Omental fat pad (tissue), 4 donors: ENCODE measurements around the gene HDAC3. TPM values are rescaled to one million over a fixed set of nuclear protein-coding genes. Genes with fewer than 3 reads are reported as not detected.

Experiments used
- ATAC-seq: fragments of 150-250 bp; one replicate; pipeline ENCODE4 v1.9.1; 2016; ENCODE audit warnings: mild to moderate bottlenecking, moderate library complexity; ENCODE audit not compliant: low FRiP score
- DNase-seq: peaks from one replicate; pipeline ENCODE4 v3.0.0-alpha.2; 2019; ENCODE audit warnings: low spot score
- total RNA-seq, 4 donors: library from RNA; depleted of rRNA; stranded (reverse); fragments of >200 nt; gene quantifications; one replicate each; pipeline ENCODE4 v1.1.0, GENCODE V29; 2016
- TF ChIP-seq, protein P1 (sequence below), 3 donors: fragments of 450-650 bp; IDR thresholded peaks; one replicate each; pipeline ENCODE4 v1.5.1; 2016 to 2017; ENCODE audit warnings: antibody characterized with exemption in 3 of 3, mild to moderate bottlenecking in 3 of 3, moderate library complexity in 2 of 3

Gene HDAC3
- total RNA-seq, 4 donors from 2014 or later, result 31.5 to 50.6 (median 38.5) TPM

GRCh38 chr5:141669520-141669919 lies 32.9 kb upstream of the HDAC3 start:
- TF ChIP-seq, protein P1, sequence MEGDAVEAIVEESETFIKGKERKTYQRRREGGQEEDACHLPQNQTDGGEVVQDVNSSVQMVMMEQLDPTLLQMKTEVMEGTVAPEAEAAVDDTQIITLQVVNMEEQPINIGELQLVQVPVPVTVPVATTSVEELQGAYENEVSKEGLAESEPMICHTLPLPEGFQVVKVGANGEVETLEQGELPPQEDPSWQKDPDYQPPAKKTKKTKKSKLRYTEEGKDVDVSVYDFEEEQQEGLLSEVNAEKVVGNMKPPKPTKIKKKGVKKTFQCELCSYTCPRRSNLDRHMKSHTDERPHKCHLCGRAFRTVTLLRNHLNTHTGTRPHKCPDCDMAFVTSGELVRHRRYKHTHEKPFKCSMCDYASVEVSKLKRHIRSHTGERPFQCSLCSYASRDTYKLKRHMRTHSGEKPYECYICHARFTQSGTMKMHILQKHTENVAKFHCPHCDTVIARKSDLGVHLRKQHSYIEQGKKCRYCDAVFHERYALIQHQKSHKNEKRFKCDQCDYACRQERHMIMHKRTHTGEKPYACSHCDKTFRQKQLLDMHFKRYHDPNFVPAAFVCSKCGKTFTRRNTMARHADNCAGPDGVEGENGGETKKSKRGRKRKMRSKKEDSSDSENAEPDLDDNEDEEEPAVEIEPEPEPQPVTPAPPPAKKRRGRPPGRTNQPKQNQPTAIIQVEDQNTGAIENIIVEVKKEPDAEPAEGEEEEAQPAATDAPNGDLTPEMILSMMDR (IDR thresholded peaks at IDR 0.05), result no peak
- DNase-seq, result no peak
- ATAC-seq, result no peak

DNA sequence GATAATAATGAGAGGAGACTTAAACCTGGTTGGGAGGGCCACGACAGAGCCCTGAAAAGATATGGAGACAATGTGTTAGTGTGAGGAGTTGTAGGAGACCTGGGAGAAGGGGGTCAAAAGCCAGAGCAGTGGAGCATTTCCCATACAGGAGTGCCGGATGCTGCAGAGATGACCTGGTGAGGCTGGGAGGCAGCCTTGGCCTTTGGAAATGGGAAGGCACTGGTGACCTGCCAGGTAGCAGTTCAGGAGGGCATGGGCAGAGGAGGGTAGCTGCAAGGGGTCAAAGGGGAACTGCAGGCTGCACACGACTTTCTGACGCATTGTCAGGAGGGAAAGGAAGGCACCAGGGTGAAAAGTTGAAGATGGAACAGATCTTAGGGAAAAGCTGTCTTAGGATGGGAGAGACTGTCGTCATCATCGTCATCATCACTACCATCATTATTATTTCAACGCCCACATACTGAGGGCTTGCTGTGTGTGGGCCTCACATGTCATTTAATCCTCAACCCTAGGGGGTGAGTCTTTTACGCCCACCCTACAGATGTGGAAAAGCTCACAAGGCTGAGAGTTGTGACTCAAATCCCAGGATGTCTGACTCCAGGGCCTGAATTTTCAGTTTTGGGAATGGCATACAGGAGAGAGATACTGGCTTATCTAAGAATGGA lies 32.1 kb upstream of the HDAC3 start:
- ATAC-seq (no peak), DNase-seq (no peak)
- TF ChIP-seq, protein P1 (IDR thresholded peaks at IDR 0.05), result no peak

GRCh38 chr5:141665995-141666940 lies 29.6 kb upstream of the HDAC3 start:
- TF ChIP-seq, protein P1 (IDR thresholded peaks at IDR 0.05), result no peak
- DNase-seq (no peak), ATAC-seq (no peak)

- TF ChIP-seq, protein P1 (IDR thresholded peaks at IDR 0.05), result peak in 1 of 3 donors; percentile 70
- DNase-seq (peak; percentile 67), ATAC-seq (peak; percentile 69)
These were observed 28.2 kb upstream of the HDAC3 start for GRCh38 chr5:141664733-141665461.

DNA sequence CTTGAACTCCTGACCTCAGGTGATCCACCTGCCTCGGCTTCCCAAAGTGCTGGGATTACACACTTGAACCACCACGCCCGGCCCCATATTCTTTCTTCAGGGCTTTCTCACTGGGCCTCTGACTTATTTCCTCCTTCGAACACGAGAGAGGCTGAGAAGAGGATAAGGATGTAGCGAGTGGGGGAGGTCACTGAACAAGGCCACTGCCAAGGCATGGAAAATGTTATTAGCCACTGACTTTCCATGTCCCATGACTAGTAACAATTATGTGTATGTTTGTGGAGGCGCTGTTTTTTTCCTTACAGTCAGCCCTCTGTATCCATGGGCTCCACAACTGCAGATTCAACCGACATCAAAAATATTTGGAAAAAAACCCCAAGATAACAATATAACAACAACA lies 26.9 kb upstream of the HDAC3 start:
- TF ChIP-seq, protein P1 (IDR thresholded peaks at IDR 0.05), result no peak
- no peak for ATAC-seq
- no peak for DNase-seq

GRCh38 chr5:141662028-141662427 lies 25.4 kb upstream of the HDAC3 start:
- TF ChIP-seq, protein P1 (IDR thresholded peaks at IDR 0.05), result no peak
- ATAC-seq (no peak), DNase-seq (no peak)
